HG03060 (cell line): ENCODE data around the gene SPDYE1.
"Not testable (repeated sequence)": the region's sequence is repeated elsewhere in the genome, so short reads cannot be mapped to it uniquely, and the experiment has no call there.

ENCODE experiments used
- ATAC-seq: cut with Tn5 transposase; IDR thresholded peaks from one replicate; pipeline ENCODE4 v1.9.1; 2021; ENCODE audit warnings: low read depth, moderate number of reproducible peaks; ENCODE audit not compliant: unreplicated experiment

Gene SPDYE1

DNA sequence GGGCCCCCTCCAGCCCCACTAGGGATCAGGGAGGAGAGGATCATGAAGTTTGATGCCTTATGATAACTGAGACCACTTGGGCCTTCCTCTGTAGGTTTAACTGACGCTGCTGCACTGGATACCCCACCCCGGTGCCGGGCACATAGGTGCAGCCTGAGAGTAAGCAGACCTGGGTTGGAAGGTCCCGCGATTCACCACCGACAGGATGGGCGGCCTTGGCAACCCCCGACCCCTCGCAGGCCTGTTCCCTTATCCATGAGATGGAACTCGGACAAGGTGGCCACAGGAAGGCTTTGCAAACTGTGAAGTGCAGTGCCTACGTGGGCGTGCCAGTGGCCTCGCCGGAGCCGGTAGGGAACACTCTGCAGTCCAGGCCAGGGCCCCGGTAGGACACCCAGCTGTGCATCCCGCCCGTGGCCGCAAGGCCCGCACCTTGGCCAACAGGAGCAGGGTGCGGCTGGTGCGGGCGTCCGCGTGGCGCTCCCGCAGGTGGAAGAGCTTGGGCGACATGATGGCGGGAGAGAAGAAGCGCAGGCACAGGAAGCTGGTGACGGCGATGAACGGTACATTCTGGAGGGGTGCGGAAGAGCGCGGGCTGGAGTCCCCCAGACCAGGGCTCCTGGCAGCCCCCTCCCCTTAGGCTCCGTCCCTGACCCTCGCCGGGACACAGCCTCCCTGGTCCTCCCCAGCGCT, 42.2 kb downstream of the SPDYE1 start:
- ATAC-seq, result not testable (repeated sequence)

- ATAC-seq, result not testable (repeated sequence)
These were observed 42.8 kb downstream of the SPDYE1 start for GRCh38 chr7:44040493-44040891.

DNA sequence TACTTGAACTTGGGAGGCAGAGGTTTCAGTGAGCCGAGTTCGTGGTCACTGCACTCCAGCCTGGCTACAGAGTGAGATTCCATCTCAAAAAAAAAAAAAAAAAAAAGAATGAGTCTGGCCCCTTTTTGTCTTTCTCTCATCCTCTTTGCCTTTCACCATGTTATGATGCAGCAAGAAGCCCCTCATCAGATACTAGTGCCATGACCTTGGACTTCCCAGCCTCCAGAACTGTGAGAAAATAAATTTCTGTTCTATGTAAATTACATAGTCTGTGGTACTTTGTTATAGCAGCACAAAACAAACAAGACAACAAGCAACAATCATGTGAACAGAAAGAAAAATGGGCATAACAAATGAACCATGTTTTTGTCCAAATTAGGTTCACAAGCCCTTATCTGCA, 44.5 kb downstream of the SPDYE1 start:
- ATAC-seq, result no peak

DNA sequence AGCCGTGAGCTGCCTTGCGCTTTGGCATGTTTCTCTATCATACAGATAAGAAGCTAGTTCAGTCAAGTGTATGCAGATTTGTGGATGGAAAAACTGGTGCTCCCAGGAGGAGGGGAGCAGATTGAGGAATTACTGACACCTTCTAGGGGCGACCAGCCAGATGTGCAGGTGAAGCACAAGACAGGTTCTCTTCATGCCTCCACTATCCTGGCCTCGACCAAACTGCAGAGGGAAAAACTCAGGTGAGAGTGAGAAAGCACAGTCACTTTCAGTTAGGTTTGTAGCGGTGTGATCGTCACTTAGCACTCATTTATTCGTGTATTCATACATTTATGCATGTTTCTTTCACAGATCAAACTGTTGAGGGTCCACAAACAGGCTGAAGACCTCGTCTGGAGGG, 46.2 kb downstream of the SPDYE1 start:
- no peak for ATAC-seq

DNA sequence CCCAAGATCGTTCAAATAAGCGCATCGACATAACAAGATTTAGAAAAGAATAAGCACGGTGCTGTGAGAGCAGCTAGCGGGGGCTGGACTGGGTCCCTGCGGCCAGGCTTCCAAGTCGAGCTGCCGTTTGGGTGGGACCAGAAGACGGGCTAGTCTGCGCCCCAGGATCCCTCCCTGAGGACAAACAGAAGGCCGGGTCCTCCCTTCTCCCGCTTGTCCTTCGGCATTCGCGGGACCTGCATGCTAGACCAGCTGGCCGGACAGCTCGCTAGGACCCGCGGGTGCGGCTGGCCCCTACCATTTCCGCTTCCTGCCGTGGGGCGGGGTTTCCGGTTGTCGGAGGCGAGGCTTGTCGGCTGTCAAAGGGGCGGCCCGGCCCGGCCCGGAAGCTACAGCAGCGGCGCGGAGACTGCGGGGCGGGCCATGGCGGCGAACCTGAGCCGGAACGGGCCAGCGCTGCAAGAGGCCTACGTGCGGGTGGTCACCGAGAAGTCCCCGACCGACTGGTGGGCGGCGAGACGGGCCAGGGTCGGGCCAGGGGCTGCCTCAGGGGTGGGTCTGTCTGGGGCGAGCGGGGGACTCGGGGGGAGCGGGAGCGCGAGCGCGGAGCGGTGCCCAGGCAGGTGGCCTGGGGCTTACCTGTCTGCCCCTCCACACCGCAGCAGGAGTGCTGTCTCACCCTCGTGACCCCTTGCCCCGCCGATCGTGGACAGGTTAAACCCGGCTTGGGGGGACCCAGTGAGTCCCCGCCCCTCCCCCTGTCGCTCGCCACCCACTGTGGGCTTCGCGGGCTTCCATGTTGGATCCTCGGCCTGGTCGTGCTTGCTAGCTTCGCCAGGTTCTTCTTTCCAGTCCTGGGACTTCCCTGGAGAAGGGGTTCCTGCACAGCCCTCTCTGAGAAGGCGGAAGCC, 46.9 kb downstream of the SPDYE1 start, which contains the start of gene DBNL:
DBNL (plus strand) TSS at position 388 of the 911 bp plus-strand sequence; CDS start at position 424, 36 bp downstream.
- ATAC-seq, result peak; percentile 47

- ATAC-seq, result no peak
These were observed 47.7 kb downstream of the SPDYE1 start for GRCh38 chr7:44045226-44046014.

- ATAC-seq, result peak; percentile 41
These were observed 48.8 kb downstream of the SPDYE1 start for GRCh38 chr7:44046321-44047061.

DNA sequence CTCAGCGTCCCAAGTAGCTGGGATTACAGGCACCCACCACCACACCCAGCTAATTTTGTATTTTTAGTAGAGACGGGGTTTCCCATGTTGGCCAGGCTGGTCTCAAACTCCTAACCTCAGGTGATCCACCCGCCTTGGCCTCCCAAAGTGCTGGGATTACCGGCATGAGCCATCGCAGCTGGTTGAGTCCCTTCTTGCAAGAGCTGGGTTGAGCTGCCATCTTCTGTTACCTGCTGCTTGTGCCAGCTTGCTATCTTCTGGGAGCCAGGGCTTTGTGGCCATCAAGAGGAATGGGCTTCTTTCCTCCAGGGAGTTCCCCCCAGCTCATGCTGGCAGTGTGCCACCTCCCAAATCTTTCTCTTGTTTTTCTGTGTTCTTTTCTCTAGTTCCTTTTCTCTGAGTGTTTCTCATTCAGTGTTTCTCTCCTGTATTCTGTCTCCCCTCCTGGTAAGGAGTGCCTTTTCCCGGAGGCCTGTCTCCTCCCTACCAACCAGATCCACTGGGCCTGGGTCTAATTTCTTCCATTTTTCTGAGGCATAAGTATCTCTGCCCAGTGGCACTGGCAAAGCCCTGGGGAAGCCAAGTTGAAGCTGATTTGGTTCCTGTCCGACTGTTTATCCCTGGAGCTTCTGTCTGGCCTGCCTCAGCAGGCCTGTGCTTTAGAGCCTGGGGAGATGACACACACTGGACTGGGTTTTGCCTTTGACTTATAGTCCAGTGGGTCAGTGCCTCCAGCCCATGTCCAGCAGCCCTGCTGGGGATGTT, 50.5 kb downstream of the SPDYE1 start:
- no peak for ATAC-seq

- ATAC-seq, result no peak
These were observed 52.6 kb downstream of the SPDYE1 start for GRCh38 chr7:44050121-44050914.

GRCh38 chr7:44050915-44051560, 53.3 kb downstream of the SPDYE1 start:
- no peak for ATAC-seq

DNA sequence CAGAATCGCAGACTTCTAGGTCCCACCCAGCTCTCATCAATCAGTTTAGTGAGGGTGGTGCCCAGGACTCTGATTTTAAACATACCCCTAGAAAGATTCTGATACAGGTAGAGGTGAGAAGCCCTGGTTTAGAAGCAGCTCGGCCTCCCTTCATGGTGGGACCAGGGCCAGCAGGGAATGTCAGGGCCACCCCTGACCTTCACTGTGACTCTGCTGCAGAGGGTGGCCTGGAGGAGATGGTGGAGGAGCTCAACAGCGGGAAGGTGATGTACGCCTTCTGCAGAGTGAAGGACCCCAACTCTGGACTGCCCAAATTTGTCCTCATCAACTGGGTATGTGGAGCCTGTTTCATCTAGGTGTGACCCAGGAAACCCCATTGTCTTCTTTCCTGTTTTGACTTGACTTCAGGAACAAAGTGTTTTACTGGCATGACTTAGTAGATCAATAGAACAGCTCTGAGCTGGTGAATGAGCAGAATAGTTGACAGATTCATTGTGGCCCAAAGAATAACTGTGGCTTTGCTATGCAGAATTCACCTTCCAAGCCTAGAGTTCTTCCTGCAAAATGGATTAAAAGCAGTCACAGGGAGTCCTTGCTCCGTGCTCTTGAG, 54.0 kb downstream of the SPDYE1 start:
- no peak for ATAC-seq

DNA sequence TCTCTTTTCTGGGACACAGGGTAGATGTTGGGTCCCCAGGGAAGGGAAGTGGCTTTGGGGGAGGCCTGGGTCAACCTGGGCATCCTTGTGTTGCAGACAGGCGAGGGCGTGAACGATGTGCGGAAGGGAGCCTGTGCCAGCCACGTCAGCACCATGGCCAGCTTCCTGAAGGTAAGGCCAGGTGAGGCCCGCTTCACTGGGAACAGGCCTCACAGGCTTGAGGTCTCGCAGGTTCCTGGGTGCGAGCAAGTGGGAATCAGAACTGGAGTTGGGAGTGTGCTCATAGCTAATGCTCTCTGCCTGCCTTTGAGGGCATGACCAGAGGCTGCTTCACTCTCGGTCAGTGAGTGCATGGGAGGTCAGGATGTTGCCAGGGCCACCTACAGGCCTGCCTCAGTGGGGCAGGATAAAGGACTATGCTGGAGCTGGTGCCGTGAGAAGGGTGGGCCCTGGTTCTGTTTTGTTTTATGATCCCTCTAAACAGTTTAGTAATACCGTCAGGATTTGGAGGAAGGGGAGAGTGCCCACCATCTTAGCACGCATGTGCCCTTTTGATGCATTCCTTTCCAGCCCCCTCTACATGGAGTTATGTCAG, 55.2 kb downstream of the SPDYE1 start:
- no peak for ATAC-seq

GRCh38 chr7:44056681-44057080, 59.0 kb downstream of the SPDYE1 start:
- ATAC-seq, result no peak

GRCh38 chr7:44057181-44057848, 59.6 kb downstream of the SPDYE1 start:
- no peak for ATAC-seq

GRCh38 chr7:44057849-44058758, 60.4 kb downstream of the SPDYE1 start:
- peak; percentile 26 for ATAC-seq

- ATAC-seq, result no peak
These were observed 61.1 kb downstream of the SPDYE1 start for GRCh38 chr7:44058759-44059218.
